Measurements from ENCODE around the gene GAB2.

Gene GAB2

GRCh38 chr11:78428773-78429172, 11.2 kb upstream of the GAB2 start:
- Histone ChIP-seq H3K36me3 (ENCODE audit: control insufficient read depth, insufficient read depth, low read length) (no peaks in the 10 kb centered on the region), H3K4me1 (no peaks in the 10 kb centered on the region)
- TF ChIP-seq CTCF (IDR thresholded peaks at IDR 0.05), result no peak

GRCh38 chr11:78428266-78428636, 10.6 kb upstream of the GAB2 start:
- Histone ChIP-seq H3K27me3 (ENCODE audit: control insufficient read depth, insufficient read depth, low read length) (no peaks in the 10 kb centered on the region), H3K4me1 (no peaks in the 10 kb centered on the region), H2AFZ (no peak overlapping the region), H3K4me2 (ENCODE audit: low read length) (no peak overlapping the region), H3K9me3 (ENCODE audit: control insufficient read depth, low read length) (no peaks in the 10 kb centered on the region), H3K36me3 (ENCODE audit: control insufficient read depth, insufficient read depth, low read length) (no peaks in the 10 kb centered on the region), H3K79me2 (no peaks in the 10 kb centered on the region), H3K4me3 (ENCODE audit: low read depth, low read length) (no peak overlapping the region), H3K9ac (no peak overlapping the region), H3K27ac (no peak overlapping the region)
- no peak for TF ChIP-seq CTCF (IDR thresholded peaks at IDR 0.05)

More at GRCh38 chr11:78428773-78429172, 11.2 kb upstream of the GAB2 start:
- Histone ChIP-seq H3K79me2 (no peaks in the 10 kb centered on the region), H3K27me3 (ENCODE audit: control insufficient read depth, insufficient read depth, low read length) (no peaks in the 10 kb centered on the region), H3K9me3 (ENCODE audit: control insufficient read depth, low read length) (no peaks in the 10 kb centered on the region), H3K4me3 (ENCODE audit: low read depth, low read length) (no peak overlapping the region), H2AFZ (no peak overlapping the region), H3K9ac (no peak overlapping the region), H3K27ac (no peak overlapping the region), H3K4me2 (ENCODE audit: low read length) (no peak overlapping the region)

GRCh38 chr11:78427615-78428265, 10.1 kb upstream of the GAB2 start:
- Histone ChIP-seq H3K27me3 (ENCODE audit: control insufficient read depth, insufficient read depth, low read length) (no peaks in the 10 kb centered on the region), H3K27ac (no peak overlapping the region)

GRCh38 chr11:78426845-78427244, 9.2 kb upstream of the GAB2 start:
- Histone ChIP-seq H3K4me1 (no peaks in the 10 kb centered on the region), H3K36me3 (ENCODE audit: control insufficient read depth, insufficient read depth, low read length) (no peaks in the 10 kb centered on the region), H3K9ac (no peak overlapping the region), H3K4me2 (ENCODE audit: low read length) (no peak overlapping the region), H3K79me2 (no peaks in the 10 kb centered on the region), H3K4me3 (ENCODE audit: low read depth, low read length) (no peak overlapping the region), H3K27me3 (ENCODE audit: control insufficient read depth, insufficient read depth, low read length) (no peaks in the 10 kb centered on the region), H2AFZ (no peak overlapping the region), H3K9me3 (ENCODE audit: control insufficient read depth, low read length) (no peaks in the 10 kb centered on the region), H3K27ac (no peak overlapping the region)
- TF ChIP-seq CTCF (IDR thresholded peaks at IDR 0.05), result no peak

More at GRCh38 chr11:78427615-78428265, 10.1 kb upstream of the GAB2 start:
- no peaks in the 10 kb centered on the region for H3K79me2 ChIP-seq
- H3K36me3 ChIP-seq (ENCODE audit: control insufficient read depth, insufficient read depth, low read length), result no peaks in the 10 kb centered on the region
- TF ChIP-seq CTCF (IDR thresholded peaks at IDR 0.05), result no peak
- no peak overlapping the region for H3K4me2 ChIP-seq (ENCODE audit: low read length)
- no peak overlapping the region for H3K9ac ChIP-seq
- no peaks in the 10 kb centered on the region for H3K4me1 ChIP-seq
- H3K4me3 ChIP-seq (ENCODE audit: low read depth, low read length), result no peak overlapping the region
- no peaks in the 10 kb centered on the region for H3K9me3 ChIP-seq (ENCODE audit: control insufficient read depth, low read length)
- H2AFZ ChIP-seq, result no peak overlapping the region

GRCh38 chr11:78425399-78426070, 7.9 kb upstream of the GAB2 start:
- Histone ChIP-seq H3K4me1 (no peaks in the 10 kb centered on the region), H3K36me3 (ENCODE audit: control insufficient read depth, insufficient read depth, low read length) (no peaks in the 10 kb centered on the region), H3K4me3 (ENCODE audit: low read depth, low read length) (no peak overlapping the region), H2AFZ (no peak overlapping the region), H3K27me3 (ENCODE audit: control insufficient read depth, insufficient read depth, low read length) (no peaks in the 10 kb centered on the region), H3K9ac (no peak overlapping the region), H3K9me3 (ENCODE audit: control insufficient read depth, low read length) (no peaks in the 10 kb centered on the region), H3K27ac (no peak overlapping the region), H3K4me2 (ENCODE audit: low read length) (no peak overlapping the region), H3K79me2 (no peaks in the 10 kb centered on the region)
- no peak for TF ChIP-seq CTCF (IDR thresholded peaks at IDR 0.05)
